K562 (cell line): ENCODE results near the gene USP31. TPM values are rescaled to one million over a fixed set of nuclear protein-coding genes. Genes with fewer than 3 reads are reported as not detected.

Experiments used
- ATAC-seq: fragments of 200-7000 bp; cut with Tn5 transposase; 3 replicates; pipeline ENCODE4 v1.9.1; 2020; ENCODE audit warnings: moderate library complexity
- BruUV-seq: library from RNA; stranded (reverse); fragments of 400-500 nt; replicated peaks from 2 replicates; lab custom pipeline; 2021; lab: Mats Ljungman, UMichigan
- CTCF ChIA-PET: fragments of 300-600 bp; formaldehyde crosslinking; extraction: SDS; loops from one replicate; lab custom pipeline; 2021; ENCODE audit warnings: low intra/inter-chr PET ratio; lab: Yijun Ruan, JAX
- POLR2A ChIA-PET: fragments of 300-600, 350-650 bp; sonication (Branson Sonifier 250); formaldehyde crosslinking; extraction: SDS; loops from one replicate; lab custom pipeline; 2021; ENCODE audit warnings: antibody characterized with exemption, inconsistent platforms; lab: Yijun Ruan, JAX
- DNase-seq, 4 experiments: peaks; one replicate each; pipeline versions ENCODE4 v3.0.0 to v3.0.0-alpha.2; 2011 to 2018; ENCODE audit warnings: low spot score in 3 of 4, mixed read lengths in 3 of 4; ENCODE audit errors: extremely low read depth in 1 of 4
- FAIRE-seq: peaks from 2 replicates; lab custom pipeline; 2011; peaks lifted over from hg19 to GRCh38; lab: Jason Lieb, UNC
- H2AFZ ChIP-seq: 2 replicates; pipeline ENCODE4 v1.6.0; 2011; ENCODE audit warnings: low read depth, low read length, control low read depth, inconsistent platforms
- H3K27ac ChIP-seq: fragments of 200-600 bp; 3 replicates; pipeline ENCODE4 v1.8.0; 2011; ENCODE audit warnings: low read depth, mild to moderate bottlenecking, control low read depth, inconsistent platforms, low read length, moderate library complexity, mixed read lengths; ENCODE audit errors: extremely low read depth
- H3K27me3 ChIP-seq, 2 experiments: fragments of 300-600 bp in 1 of 2; 2 replicates in 1 of 2; 3 replicates in 1 of 2; pipeline versions ENCODE4 v1.6.0 to v1.8.0; 2011; ENCODE audit warnings: inconsistent platforms in 2 of 2, low read length in 2 of 2, mild to moderate bottlenecking in 1 of 2, mixed read lengths in 1 of 2, moderate library complexity in 1 of 2; ENCODE audit not compliant: control insufficient read depth in 2 of 2, insufficient read depth in 2 of 2
- H3K36me3 ChIP-seq: fragments of 300-600 bp; 3 replicates; pipeline ENCODE4 v1.8.0; 2011; ENCODE audit warnings: mild to moderate bottlenecking, low read length, inconsistent platforms; ENCODE audit not compliant: control insufficient read depth, insufficient read depth
- H3K4me1 ChIP-seq, 2 experiments: fragments of 200-600 bp in 1 of 2; replicated peaks in 1 of 2; 2 replicates in 1 of 2; 3 replicates in 1 of 2; pipeline versions ENCODE4 v1.5.1 to v1.8.0; 2011; ENCODE audit warnings: inconsistent platforms in 2 of 2, low read length in 2 of 2, mild to moderate bottlenecking in 1 of 2, mixed read lengths in 1 of 2, moderate library complexity in 1 of 2; ENCODE audit not compliant: control insufficient read depth in 2 of 2, insufficient read depth in 2 of 2
- H3K4me2 ChIP-seq: 2 replicates; pipeline ENCODE4 v1.6.1; 2011; ENCODE audit warnings: low read length, control low read depth, inconsistent platforms, mixed read lengths; ENCODE audit not compliant: insufficient read depth
- H3K4me3 ChIP-seq: fragments of 200-600 bp; sonication (generic), shearing (Covaris generic); 2 replicates; pipeline ENCODE4 v1.5.1; 2016; ENCODE audit warnings: control low read depth, inconsistent platforms
- H3K79me2 ChIP-seq: fragments of 200-600 bp; 3 replicates; pipeline ENCODE4 v1.8.0; 2011; ENCODE audit warnings: low read length, inconsistent platforms; ENCODE audit not compliant: control insufficient read depth, insufficient read depth
- H3K9ac ChIP-seq, 2 experiments: 2 replicates each; pipeline versions ENCODE4 v1.6.0 to v1.6.1; 2011; ENCODE audit warnings: low read depth in 2 of 2, low read length in 2 of 2, control low read depth in 1 of 2, inconsistent platforms in 1 of 2, mild to moderate bottlenecking in 1 of 2, mixed read lengths in 1 of 2; ENCODE audit not compliant: insufficient read depth in 1 of 2
- H3K9me1 ChIP-seq: one replicate; pipeline ENCODE4 v1.6.0; 2011; ENCODE audit warnings: inconsistent platforms, mild to moderate bottlenecking, low read length, moderate library complexity; ENCODE audit not compliant: control insufficient read depth, insufficient read depth
- H3K9me3 ChIP-seq: replicated peaks from 2 replicates; pipeline ENCODE4 v1.5.1; 2011; ENCODE audit warnings: low read depth, low read length, inconsistent platforms; ENCODE audit not compliant: control insufficient read depth, insufficient read depth
- H4K20me1 ChIP-seq: replicated peaks from 2 replicates; pipeline ENCODE4 v1.6.1; 2011; ENCODE audit warnings: low read length, inconsistent platforms, mixed read lengths; ENCODE audit not compliant: control insufficient read depth, insufficient read depth
- CREBBP ChIP-seq: IDR thresholded peaks from one replicate; pipeline ENCODE4 v1.6.1; 2012; ENCODE audit warnings: low read depth, mild to moderate bottlenecking, control low read depth, inconsistent platforms, low read length
- E2F4 ChIP-seq: sonication (generic); formaldehyde crosslinking; IDR thresholded peaks from 2 replicates; pipeline ENCODE4 v1.8.0; 2022; ENCODE audit warnings: mild to moderate bottlenecking, low read depth, missing genetic modification reagents
- EHMT2 ChIP-seq: fragments of 450-650 bp; IDR thresholded peaks from 2 replicates; pipeline ENCODE4 v1.6.1; 2018; ENCODE audit warnings: antibody characterized with exemption
- ELF1 ChIP-seq: fragments of 200-800 bp; sonication (Bioruptor generic); IDR thresholded peaks from 2 replicates; pipeline ENCODE4 v1.6.1; 2016; ENCODE audit warnings: missing genetic modification characterization, missing compliant biosample characterization
- OTX1 ChIP-seq: fragments of 450-650 bp; formaldehyde crosslinking; IDR thresholded peaks from 2 replicates; pipeline ENCODE4 v1.4.0; 2022; ENCODE audit warnings: mild to moderate bottlenecking
- RFX5 ChIP-seq: IDR thresholded peaks from 2 replicates; pipeline ENCODE4 v1.6.1; 2011; ENCODE audit warnings: low read depth, mild to moderate bottlenecking, improper control_type of control experiment, low read length
- SOX6 ChIP-seq: fragments of 450-650 bp; IDR thresholded peaks from 2 replicates; pipeline ENCODE4 v1.6.1; 2014; ENCODE audit warnings: mild to moderate bottlenecking
- XRCC3 ChIP-seq: fragments of 450-650 bp; IDR thresholded peaks from 2 replicates; pipeline ENCODE4 v1.6.1; 2017; ENCODE audit warnings: mild to moderate bottlenecking, moderate library complexity
- ZNF212 ChIP-seq: fragments of 450-650 bp; formaldehyde crosslinking; IDR thresholded peaks from 2 replicates; pipeline ENCODE4 v1.4.0; 2020; ENCODE audit warnings: mild to moderate bottlenecking
- ZNF354B ChIP-seq: fragments of 250-450 bp; sonication (Bioruptor Pico); IDR thresholded peaks from 2 replicates; pipeline ENCODE4 v1.4.0; 2020
- ZNF766 ChIP-seq: fragments of 200-800 bp; sonication (Bioruptor generic); conservative IDR thresholded peaks from 2 replicates; pipeline ENCODE4 v1.6.1; 2016; ENCODE audit warnings: missing genetic modification characterization, missing compliant biosample characterization
- WGBS: fragments of 100-300 bp; shearing (Covaris generic); methylation state at CpG from one replicate; pipeline ENCODE4 v1.1.6; 2016; ENCODE audit warnings: low coverage, mixed read lengths; ENCODE audit not compliant: insufficient coverage; ENCODE audit errors: missing lambda C conversion rate; 5-methylcytosine and 5-hydroxymethylcytosine counted together
- in situ Hi-C: fragments of 300-500 bp; cut with MboI; formaldehyde crosslinking; loops from 4 replicates; pipeline ENCODE4 v1.15.0; 2018; ENCODE audit warnings: inconsistent platforms, mixed read lengths
- intact Hi-C: fragments of 100-400 bp; cut with micrococcal nuclease; formaldehyde crosslinking; loops from 2 replicates; pipeline ENCODE4 v1.14.2; 2022
- polyA plus RNA-seq, 8 experiments: library from polyadenylated mRNA; depleted of rRNA in 4 of 8; stranded (reverse) in 5 of 8; unstranded in 3 of 8; fragments of >200 nt; fragmentation: Nextera tagmentation in 2 of 8; fragmentation: Illumina TruSeq in 1 of 8; extraction: Ambion mirVana in 2 of 8; extraction: Trizol in 1 of 8; gene quantifications; 2 replicates each; pipeline versions ENCODE4 v1.2.1 to v1.2.3, GENCODE V29; 2011 to 2014; ENCODE audit warnings: inconsistent platforms in 1 of 8, missing spikeins in 1 of 8
- total RNA-seq, 7 experiments: library from RNA; depleted of rRNA in 6 of 7; stranded (reverse); fragments of >200 nt in 6 of 7; fragmentation: Illumina TruSeq in 2 of 7; extraction: Trizol in 2 of 7; gene quantifications; 2 replicates each; pipeline versions ENCODE4 v1.2.1 to v1.2.3, GENCODE V29; 2011 to 2021; ENCODE audit warnings: low replicate concordance in 1 of 7
- TF ChIP-seq, protein P1 (sequence below), 2 experiments: fragments of 450-650 bp in 1 of 2; sonication (generic) in 1 of 2; formaldehyde crosslinking in 1 of 2; IDR thresholded peaks in 1 of 2; conservative IDR thresholded peaks in 1 of 2; 2 replicates each; pipeline versions ENCODE4 v1.6.1 to v1.8.1; 2016 to 2023; ENCODE audit warnings: mild to moderate bottlenecking in 2 of 2, moderate library complexity in 2 of 2, inconsistent platforms in 1 of 2, missing genetic modification reagents in 1 of 2
- TF ChIP-seq, protein P2 (sequence below): fragments of 450-650 bp; IDR thresholded peaks from 2 replicates; pipeline ENCODE4 v1.6.1; 2016; ENCODE audit warnings: low read depth

Gene USP31
- total and polyA plus RNA-seq, 9 of the 15 experiments (the other 6 are each of a cell fraction or from before 2014, with no cell fraction given): 0.56 to 4.9 (median 2.9) TPM

DNA sequence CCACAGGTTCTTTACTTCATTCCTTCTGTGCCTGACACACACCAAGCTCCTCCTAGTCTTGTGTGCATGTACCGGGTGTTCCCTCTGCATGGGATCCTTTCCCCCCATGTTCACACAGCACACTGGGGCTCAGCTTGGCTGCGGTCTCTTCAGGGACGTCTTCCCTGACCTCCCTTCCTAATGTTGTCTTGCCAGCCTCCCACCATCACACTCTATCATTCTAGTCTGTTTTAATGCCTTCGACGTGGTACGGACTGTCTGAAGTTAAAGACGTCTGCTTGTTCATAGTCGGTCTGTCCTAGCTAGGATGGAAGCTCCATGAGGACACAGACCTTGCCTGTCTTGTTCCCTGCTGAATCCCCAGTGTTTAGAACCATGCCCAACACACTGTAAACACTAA, 60.1 kb downstream of the USP31 start (continued):
- no peak for TF ChIP-seq CREBBP
- TF ChIP-seq OTX1: no peak
- TF ChIP-seq XRCC3: no peak
- no peak for TF ChIP-seq EHMT2

DNA sequence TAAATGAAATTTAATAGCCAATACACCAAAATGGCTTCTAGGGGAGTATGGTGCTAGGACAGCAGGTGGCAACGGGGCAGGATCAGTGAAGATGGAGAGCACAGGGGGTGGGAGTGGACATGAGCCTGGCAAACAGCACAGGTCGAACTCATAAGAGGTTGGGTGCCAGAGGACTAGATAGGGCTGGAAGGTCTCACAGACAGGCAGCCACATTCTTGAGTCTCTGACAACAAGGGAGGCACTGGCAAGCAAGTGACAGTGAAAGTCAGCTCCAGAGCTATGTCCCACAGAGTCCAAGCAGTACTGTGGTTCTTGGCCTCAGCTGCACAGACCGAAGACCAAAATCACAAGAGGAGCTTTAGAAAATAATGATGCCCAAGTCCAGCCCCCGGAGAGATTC, 61.2 kb downstream of the USP31 start:
- no peak for FAIRE-seq
- no peaks in the 10 kb centered on the region for H3K9me1 ChIP-seq
- no TSS peak for BruUV-seq
- no peaks in the 10 kb centered on the region for H3K27me3 ChIP-seq
- no peak overlapping the region for H3K4me3 ChIP-seq
- CTCF ChIA-PET: no interaction called here
- no peaks in the 10 kb centered on the region for H4K20me1 ChIP-seq
- H3K27ac ChIP-seq: no peak overlapping the region
- ATAC-seq: no peak
- no peaks in the 10 kb centered on the region for H3K4me1 ChIP-seq
- H3K9me3 ChIP-seq: no peaks in the 10 kb centered on the region
- intact Hi-C loops: no loop called here
- no peak overlapping the region for H3K9ac ChIP-seq
- no peaks in the 10 kb centered on the region for H3K79me2 ChIP-seq
- 69% methylated on average over 4 of the region's 4 CpGs for WGBS
- no peak for DNase-seq
- H3K4me2 ChIP-seq: no peak overlapping the region
- H3K36me3 ChIP-seq: peaks cover 6% of the 10 kb centered on the region; the same call in 2 of the 3 replicates
- POLR2A ChIA-PET: interaction anchor here (0.6 to 0.9 kb wide), 2 partner anchors 13 to 227 kb away, joined by 3 read pairs; no protein-coding TSS in a partner anchor
- in situ Hi-C loops: no loop called here
- H2AFZ ChIP-seq: no peak overlapping the region
- TF ChIP-seq ZNF212 (CRISPR knock-in tag) (no peak), E2F4 (CRISPR knock-in tag) (no peak), ZNF766 (CRISPR knock-in tag) (no peak), ELF1 (tag) (no peak), RFX5 (no peak), SOX6 (no peak), ZNF354B (CRISPR knock-in tag) (no peak)
- TF ChIP-seq, protein P1, sequence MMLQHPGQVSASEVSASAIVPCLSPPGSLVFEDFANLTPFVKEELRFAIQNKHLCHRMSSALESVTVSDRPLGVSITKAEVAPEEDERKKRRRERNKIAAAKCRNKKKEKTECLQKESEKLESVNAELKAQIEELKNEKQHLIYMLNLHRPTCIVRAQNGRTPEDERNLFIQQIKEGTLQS (IDR thresholded peaks at IDR 0.05): no peak
- TF ChIP-seq, protein P1 (CRISPR knock-in tag; conservative IDR thresholded peaks at IDR 0.05): no peak
- TF ChIP-seq, protein P2, sequence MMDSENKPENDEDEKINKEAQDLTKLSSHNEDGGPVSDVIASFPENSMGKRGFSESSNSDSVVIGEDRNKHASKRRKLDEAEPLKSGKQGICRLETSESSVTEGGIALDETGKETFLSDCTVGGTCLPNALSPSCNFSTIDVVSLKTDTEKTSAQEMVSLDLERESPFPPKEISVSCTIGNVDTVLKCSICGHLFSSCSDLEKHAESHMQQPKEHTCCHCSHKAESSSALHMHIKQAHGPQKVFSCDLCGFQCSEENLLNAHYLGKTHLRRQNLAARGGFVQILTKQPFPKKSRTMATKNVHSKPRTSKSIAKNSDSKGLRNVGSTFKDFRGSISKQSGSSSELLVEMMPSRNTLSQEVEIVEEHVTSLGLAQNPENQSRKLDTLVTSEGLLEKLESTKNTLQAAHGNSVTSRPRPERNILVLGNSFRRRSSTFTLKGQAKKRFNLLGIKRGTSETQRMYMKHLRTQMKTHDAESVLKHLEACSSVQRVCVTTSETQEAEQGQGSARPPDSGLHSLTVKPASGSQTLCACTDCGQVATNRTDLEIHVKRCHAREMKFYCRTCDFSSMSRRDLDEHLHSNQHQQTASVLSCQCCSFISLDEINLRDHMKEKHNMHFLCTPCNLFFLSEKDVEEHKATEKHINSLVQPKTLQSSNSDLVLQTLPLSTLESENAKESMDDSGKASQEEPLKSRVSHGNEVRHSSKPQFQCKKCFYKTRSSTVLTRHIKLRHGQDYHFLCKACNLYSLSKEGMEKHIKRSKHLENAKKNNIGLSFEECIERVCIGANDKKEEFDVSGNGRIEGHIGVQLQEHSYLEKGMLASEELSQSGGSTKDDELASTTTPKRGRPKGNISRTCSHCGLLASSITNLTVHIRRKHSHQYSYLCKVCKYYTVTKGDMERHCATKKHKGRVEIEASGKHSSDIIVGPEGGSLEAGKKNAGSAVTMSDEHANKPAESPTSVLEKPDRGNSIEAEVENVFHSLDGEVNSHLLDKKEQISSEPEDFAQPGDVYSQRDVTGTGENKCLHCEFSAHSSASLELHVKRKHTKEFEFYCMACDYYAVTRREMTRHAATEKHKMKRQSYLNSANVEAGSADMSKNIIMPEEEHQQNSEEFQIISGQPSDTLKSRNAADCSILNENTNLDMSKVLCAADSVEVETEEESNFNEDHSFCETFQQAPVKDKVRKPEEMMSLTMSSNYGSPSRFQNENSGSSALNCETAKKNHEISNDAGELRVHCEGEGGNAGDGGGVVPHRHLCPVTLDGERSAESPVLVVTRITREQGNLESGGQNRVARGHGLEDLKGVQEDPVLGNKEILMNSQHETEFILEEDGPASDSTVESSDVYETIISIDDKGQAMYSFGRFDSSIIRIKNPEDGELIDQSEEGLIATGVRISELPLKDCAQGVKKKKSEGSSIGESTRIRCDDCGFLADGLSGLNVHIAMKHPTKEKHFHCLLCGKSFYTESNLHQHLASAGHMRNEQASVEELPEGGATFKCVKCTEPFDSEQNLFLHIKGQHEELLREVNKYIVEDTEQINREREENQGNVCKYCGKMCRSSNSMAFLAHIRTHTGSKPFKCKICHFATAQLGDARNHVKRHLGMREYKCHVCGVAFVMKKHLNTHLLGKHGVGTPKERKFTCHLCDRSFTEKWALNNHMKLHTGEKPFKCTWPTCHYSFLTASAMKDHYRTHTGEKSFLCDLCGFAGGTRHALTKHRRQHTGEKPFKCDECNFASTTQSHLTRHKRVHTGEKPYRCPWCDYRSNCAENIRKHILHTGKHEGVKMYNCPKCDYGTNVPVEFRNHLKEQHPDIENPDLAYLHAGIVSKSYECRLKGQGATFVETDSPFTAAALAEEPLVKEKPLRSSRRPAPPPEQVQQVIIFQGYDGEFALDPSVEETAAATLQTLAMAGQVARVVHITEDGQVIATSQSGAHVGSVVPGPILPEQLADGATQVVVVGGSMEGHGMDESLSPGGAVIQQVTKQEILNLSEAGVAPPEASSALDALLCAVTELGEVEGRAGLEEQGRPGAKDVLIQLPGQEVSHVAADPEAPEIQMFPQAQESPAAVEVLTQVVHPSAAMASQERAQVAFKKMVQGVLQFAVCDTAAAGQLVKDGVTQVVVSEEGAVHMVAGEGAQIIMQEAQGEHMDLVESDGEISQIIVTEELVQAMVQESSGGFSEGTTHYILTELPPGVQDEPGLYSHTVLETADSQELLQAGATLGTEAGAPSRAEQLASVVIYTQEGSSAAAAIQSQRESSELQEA: no peak
